ENCODE measurements around the gene NR3C1.

Gene NR3C1

DNA sequence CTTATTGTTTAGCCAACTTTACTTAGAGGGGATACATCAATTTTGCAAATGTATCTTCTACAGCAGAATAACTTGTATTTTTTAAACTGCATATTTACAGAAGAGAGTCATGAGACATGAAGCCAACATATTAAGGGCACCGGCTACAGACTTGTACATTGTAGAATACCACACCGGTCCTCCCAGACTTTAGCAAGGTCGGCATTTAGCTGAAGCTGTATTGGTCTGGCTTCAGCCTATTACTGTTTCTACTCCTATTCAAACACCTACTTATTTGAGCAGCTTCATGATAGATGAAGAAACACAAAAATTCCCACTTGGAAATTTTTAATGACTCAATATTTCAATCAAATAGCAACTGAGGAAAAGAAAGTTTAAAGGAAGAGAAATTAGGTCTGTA is 33.0 kb downstream of the NR3C1 start:
- no peak for DNase-seq (ENCODE audit: low read depth, low spot score)

DNA sequence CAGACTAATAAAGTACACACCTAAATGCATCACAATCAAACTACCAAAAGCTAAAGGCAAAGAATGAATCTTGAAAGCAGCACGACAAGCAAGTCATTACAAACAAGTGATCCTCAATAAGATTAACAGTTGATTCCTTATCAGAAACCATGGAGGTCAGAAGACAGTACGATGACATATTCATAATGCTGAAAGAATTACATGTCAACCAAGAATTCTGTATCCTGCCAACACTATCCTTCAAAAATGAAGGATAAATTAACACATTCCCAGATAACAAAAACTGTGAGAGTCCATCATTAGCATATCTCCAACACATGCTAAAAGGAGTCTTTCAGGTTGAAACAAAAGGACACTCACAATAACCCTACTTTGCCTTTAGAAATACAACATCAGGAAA is 39.4 kb downstream of the NR3C1 start:
- DNase-seq (ENCODE audit: low read depth, low spot score) = no peak

GRCh38 chr5:143362664-143363227 is 40.7 kb downstream of the NR3C1 start:
- DNase-seq (ENCODE audit: low read depth, low spot score) = no peak

DNA sequence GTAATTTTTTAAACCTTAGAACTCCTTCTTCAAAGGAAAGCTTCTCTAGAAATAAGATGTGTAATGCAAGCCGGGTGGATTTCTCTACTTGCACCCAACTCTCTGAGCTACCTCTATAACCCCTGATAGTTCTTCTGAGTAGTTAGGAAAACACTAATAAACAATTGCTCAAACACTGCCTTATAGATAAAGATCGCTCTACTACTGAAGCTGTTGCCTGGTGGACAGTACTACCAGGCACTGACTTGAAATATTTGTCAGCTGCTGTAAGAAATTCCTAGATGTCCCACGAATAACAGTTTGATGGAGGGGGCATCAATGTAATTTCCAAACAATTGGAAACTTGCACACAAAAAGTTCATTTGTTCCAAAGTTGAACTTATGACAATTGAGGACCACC is 42.0 kb downstream of the NR3C1 start:
- no peak for DNase-seq (ENCODE audit: low read depth, low spot score)

DNA sequence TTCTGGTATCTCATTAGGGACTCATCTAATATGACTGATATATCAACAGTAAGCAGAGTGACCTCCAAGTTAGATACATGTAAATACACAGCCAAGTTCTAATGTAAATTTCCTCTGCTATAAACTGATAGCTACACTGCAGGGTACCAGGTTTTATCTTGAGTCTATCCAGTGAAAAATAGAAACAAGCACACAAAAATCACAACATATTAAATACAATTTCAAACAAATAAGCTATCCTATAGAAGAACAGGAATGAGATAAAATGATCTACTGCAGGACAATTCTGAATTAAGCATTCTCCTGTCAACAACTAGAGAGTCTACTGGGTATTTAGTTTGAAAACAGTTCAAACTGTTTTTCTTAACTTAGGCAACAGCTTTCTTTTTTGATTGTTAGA is 42.7 kb downstream of the NR3C1 start:
- DNase-seq (ENCODE audit: low read depth, low spot score) = no peak

- DNase-seq (ENCODE audit: low read depth, low spot score) = no peak
Measured at GRCh38 chr5:143359869-143360268, 43.6 kb downstream of the NR3C1 start.

DNA sequence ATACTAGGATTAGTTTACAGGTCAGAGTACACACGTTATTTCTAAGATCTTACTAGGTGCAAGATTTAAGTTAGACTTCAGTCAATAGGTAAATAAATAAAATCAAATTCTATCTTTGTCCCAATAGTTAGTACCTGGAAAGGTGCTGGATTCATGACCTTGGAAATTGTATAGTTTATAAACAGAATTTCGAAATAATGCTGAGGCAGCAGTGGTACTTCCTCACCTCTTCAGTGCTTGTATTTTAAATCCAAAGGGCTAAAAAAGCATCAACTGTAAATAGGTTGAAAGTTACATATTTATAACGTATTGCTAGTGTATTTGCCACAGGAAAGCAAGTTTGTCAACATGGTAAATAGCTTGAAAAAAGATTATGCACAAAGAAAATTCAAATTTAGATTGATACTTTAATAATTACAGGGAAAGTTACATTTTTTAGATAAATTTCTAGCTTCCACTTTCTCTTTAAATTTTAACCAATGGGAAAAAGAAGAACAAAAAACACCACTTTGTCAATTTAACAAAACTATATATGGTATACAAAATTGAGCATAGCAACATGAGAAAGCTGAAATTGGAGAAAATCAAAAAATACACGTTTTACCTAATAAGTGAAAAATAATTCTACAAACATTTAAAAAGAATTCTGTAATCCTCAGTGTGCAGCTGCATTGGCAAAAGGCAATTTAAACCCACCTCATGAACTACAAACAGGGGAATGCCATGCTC is 46.5 kb downstream of the NR3C1 start:
- no peak for DNase-seq (ENCODE audit: low read depth, low spot score)

GRCh38 chr5:143355710-143356109 is 47.8 kb downstream of the NR3C1 start:
- peak; percentile 91 for DNase-seq (ENCODE audit: low read depth, low spot score)

- DNase-seq (ENCODE audit: low read depth, low spot score) = peak; percentile 60
Measured at GRCh38 chr5:143354025-143354424, 49.5 kb downstream of the NR3C1 start.

GRCh38 chr5:143352691-143353090 is 50.8 kb downstream of the NR3C1 start:
- DNase-seq (ENCODE audit: low read depth, low spot score) = no peak

- DNase-seq (ENCODE audit: low read depth, low spot score) = peak; percentile 53
Measured at GRCh38 chr5:143350751-143351602, 52.5 kb downstream of the NR3C1 start.

DNA sequence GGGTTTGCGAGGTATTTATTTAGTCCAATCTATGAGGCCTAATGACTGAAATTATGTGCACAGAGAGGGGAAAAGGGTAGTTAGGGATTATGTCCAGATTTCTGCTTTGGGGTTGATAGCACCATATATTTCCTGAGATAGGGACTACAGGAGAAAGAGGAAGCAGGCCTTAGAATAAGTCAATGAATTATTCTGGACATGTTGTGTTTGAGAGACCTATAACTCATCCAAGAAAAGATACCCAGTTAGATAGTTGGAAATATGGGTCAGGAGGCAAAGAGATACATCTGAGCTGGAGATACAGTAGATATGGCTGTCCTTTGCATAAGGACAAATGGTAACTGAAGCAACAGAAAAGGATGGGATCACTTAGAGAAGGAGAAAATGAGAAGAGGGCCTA is 53.1 kb downstream of the NR3C1 start:
- DNase-seq (ENCODE audit: low read depth, low spot score) = no peak

DNA sequence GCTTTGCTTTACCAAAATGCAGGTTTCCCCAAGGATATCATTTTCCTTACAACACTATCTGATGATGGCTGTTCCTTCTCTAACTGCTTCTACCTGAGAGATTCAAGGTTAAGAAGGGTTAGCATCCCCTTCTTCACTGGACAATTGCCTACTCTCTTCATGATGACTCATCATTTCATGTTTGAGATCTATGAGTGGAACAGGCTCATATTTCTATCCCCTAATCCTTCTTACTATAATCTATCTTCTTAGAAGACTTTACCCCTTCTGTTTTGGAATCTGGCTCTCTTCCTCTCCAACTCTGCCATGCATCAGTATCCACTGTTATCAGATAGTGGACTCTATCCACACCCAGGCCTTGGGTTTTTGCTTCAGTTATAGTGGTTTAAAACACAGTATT is 54.3 kb downstream of the NR3C1 start:
- DNase-seq (ENCODE audit: low read depth, low spot score) = no peak

GRCh38 chr5:143347698-143348344 is 55.7 kb downstream of the NR3C1 start:
- DNase-seq (ENCODE audit: low read depth, low spot score) = no peak

GRCh38 chr5:143347046-143347445 is 56.4 kb downstream of the NR3C1 start:
- DNase-seq (ENCODE audit: low read depth, low spot score) = no peak

DNA sequence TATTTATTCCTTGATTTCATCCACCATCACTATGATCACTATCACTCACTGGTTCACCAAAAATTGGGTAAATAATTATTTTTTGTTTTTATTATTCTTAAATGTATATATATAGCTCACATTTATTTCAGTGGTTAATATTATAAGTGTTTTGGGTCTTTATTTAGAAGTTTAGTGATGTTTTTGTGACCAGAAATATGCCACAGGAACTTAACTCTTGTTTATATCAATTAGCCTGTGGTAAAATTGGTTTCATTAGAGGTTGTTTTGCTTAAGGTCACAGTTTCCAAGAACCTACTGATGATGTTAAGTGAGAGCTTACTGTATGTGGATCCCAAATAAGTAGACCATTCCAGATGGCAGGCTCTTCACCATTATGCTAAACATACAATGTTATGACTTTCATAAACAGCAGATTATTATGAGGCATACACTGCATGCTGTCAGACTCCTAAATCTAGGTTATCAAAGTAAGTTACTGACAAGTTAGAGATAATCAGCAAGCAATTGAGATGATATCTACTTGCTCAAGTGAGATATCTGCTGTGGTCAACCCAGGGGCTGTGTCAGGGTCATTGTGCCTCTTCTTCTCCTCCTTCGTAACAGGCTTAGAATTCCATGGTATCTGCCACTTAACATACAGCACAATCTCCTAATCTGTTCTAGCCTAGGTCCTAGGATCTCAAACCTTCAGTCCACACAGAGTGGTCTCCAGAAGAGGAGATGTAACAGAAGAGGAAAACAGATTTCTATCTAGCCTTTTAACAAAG is 57.6 kb downstream of the NR3C1 start:
- no peak for DNase-seq (ENCODE audit: low read depth, low spot score)

DNA sequence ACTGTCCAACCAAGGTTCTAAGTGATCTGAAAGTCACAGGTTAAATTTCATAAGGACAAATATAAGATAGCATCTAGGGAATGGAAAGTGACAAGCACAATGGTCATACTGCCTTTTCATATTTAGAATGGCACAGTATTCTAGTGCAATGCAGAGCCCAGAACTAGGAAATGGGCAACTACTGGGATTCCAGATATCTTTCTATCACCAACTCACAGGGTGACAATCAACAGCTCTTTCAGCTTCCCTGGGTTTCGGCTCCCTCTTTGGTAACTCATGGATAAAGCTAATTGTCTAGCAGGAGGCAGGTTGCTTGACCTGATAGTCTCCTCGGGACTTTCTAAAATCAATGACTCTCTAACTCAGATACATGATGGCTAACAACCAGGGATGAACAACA is 60.4 kb downstream of the NR3C1 start:
- no peak for DNase-seq (ENCODE audit: low read depth, low spot score)

GRCh38 chr5:143342607-143343006 is 60.9 kb downstream of the NR3C1 start:
- DNase-seq (ENCODE audit: low read depth, low spot score) = no peak

- peak; percentile 22 for DNase-seq (ENCODE audit: low read depth, low spot score)
Measured at GRCh38 chr5:143341807-143342570, 61.5 kb downstream of the NR3C1 start.

DNA sequence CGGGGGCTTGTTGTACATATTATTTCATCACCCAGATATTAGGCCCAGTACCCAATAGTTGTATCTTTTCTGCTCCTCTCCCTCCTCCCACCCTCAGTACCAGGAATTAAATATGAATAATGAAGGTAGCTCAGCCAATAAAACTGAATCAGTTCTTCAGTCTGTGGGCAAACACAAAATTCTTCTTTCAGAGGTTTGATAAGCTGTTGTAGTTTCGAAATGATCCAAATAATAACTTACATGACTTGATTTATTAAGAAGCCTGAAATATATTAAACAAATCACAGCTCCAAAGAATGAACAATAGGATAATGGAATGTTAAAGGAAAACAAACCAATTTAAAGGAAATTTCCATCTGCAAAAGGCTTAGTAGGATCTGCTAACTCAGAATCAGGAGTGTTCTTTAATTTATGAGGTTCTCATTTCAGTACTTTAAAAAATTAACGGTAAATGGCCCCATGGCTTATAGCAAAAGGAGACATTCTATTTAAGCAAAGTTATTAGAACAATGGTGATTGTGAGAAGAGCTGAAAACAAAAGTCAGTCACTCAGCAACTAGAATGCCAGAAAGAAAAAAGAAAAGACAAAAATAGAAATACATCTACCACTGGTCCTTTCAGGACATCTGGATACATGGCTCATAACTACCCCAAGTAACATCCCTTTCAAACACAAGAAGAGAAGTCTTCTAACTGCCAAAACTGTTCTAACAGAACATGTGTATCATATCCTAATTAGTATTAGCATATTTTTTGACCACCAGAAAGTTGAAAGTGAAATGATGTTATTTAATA is 62.4 kb downstream of the NR3C1 start:
- no peak for DNase-seq (ENCODE audit: low read depth, low spot score)

Measured in astrocyte of the hippocampus (primary cell).